Measurements from ENCODE around the gene C11orf97. TPM values are rescaled to one million over a fixed set of nuclear protein-coding genes. Genes with fewer than 3 reads are reported as not detected.

C11orf97 gene
- total RNA-seq, 1 donor from 2014 or later, result not detected

DNA sequence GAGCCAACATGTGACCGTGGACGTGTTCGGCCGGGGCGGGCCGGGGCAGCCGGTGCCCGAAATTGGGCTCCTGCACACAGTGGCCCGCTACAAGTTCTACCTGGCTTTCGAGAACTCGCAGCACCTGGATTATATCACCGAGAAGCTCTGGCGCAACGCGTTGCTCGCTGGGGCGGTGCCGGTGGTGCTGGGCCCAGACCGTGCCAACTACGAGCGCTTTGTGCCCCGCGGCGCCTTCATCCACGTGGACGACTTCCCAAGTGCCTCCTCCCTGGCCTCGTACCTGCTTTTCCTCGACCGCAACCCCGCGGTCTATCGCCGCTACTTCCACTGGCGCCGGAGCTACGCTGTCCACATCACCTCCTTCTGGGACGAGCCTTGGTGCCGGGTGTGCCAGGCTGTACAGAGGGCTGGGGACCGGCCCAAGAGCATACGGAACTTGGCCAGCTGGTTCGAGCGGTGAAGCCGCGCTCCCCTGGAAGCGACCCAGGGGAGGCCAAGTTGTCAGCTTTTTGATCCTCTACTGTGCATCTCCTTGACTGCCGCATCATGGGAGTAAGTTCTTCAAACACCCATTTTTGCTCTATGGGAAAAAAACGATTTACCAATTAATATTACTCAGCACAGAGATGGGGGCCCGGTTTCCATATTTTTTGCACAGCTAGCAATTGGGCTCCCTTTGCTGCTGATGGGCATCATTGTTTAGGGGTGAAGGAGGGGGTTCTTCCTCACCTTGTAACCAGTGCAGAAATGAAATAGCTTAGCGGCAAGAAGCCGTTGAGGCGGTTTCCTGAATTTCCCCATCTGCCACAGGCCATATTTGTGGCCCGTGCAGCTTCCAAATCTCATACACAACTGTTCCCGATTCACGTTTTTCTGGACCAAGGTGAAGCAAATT, 33.3 kb downstream of the C11orf97 start:
- no peaks in the 10 kb centered on the region for H3K9me3 ChIP-seq (ENCODE audit: insufficient read depth, low read depth, low read length)
- H3K27ac ChIP-seq (ENCODE audit: low read depth, low read length), result no peak overlapping the region
- H3K36me3 ChIP-seq (ENCODE audit: insufficient read depth, low read length), result no peaks in the 10 kb centered on the region
- peaks cover 44% of the 10 kb centered on the region for H4K20me1 ChIP-seq (ENCODE audit: insufficient read depth, low read length)
- peak overlapping the region; percentile 64 for H3K4me3 ChIP-seq (ENCODE audit: insufficient read depth, low read depth, low read length)
- H3K27me3 Mint-ChIP-seq (ENCODE audit: low read depth, unreplicated experiment), result peaks cover 9% of the 10 kb centered on the region
- H3K4me2 ChIP-seq (ENCODE audit: low read length), result peak overlapping the region; percentile 91
- no peaks in the 10 kb centered on the region for H3K27me3 ChIP-seq (ENCODE audit: insufficient read depth, low read length)
- H3K4me1 Mint-ChIP-seq (ENCODE audit: low read depth, unreplicated experiment), result peaks cover 7% of the 10 kb centered on the region
- H3K9ac ChIP-seq (ENCODE audit: low read length), result peak overlapping the region; percentile 90
- peaks cover 3% of the 10 kb centered on the region for H3K36me3 Mint-ChIP-seq (ENCODE audit: low read depth, unreplicated experiment)
- H2AFZ ChIP-seq (ENCODE audit: low read depth, low read length), result peak overlapping the region; percentile 99
- peak overlapping the region; percentile 47 for H3K27ac Mint-ChIP-seq (ENCODE audit: unreplicated experiment)
- H3K9me3 Mint-ChIP-seq (ENCODE audit: unreplicated experiment), result peaks cover 2% of the 10 kb centered on the region
- H3K4me1 ChIP-seq (ENCODE audit: insufficient read depth, low read length), result peaks cover 21% of the 10 kb centered on the region
- peak overlapping the region; percentile 79 for H3K4me3 Mint-ChIP-seq (ENCODE audit: unreplicated experiment)
- no peak for FAIRE-seq
- TF ChIP-seq, protein P1, sequence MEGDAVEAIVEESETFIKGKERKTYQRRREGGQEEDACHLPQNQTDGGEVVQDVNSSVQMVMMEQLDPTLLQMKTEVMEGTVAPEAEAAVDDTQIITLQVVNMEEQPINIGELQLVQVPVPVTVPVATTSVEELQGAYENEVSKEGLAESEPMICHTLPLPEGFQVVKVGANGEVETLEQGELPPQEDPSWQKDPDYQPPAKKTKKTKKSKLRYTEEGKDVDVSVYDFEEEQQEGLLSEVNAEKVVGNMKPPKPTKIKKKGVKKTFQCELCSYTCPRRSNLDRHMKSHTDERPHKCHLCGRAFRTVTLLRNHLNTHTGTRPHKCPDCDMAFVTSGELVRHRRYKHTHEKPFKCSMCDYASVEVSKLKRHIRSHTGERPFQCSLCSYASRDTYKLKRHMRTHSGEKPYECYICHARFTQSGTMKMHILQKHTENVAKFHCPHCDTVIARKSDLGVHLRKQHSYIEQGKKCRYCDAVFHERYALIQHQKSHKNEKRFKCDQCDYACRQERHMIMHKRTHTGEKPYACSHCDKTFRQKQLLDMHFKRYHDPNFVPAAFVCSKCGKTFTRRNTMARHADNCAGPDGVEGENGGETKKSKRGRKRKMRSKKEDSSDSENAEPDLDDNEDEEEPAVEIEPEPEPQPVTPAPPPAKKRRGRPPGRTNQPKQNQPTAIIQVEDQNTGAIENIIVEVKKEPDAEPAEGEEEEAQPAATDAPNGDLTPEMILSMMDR (IDR thresholded peaks at IDR 0.05; ENCODE audit: insufficient read depth, low read depth, low read length), result no peak
- no peak for TF ChIP-seq EZH2 (IDR thresholded peaks at IDR 0.05; ENCODE audit: insufficient read depth, low read length)
- H3K79me2 ChIP-seq (ENCODE audit: insufficient read depth, low read length), result peaks cover 29% of the 10 kb centered on the region
- no peak for DNase-seq (ENCODE audit: low read depth)

DNA sequence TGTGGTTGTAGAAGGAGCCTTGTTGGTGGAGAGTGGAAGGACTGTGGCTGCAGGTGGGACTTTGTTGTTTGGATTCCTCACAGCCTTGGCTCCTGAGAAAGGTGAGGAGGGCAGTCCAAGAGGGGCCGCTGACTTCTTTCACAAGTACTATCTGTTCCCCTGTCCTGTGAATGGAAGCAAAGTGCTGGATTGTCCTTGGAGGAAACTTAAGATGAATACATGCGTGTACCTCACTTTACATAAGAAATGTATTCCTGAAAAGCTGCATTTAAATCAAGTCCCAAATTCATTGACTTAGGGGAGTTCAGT, 33.9 kb downstream of the C11orf97 start:
- Histone ChIP-seq H4K20me1 (ENCODE audit: insufficient read depth, low read length) (peaks cover 44% of the 10 kb centered on the region), H3K27me3 (ENCODE audit: insufficient read depth, low read length) (no peaks in the 10 kb centered on the region), H3K4me2 (ENCODE audit: low read length) (peak overlapping the region; percentile 91), H3K4me1 (ENCODE audit: insufficient read depth, low read length) (peaks cover 21% of the 10 kb centered on the region), H3K36me3 (ENCODE audit: insufficient read depth, low read length) (no peaks in the 10 kb centered on the region), H3K4me3 (ENCODE audit: insufficient read depth, low read depth, low read length) (peak overlapping the region; percentile 64), H3K9me3 (ENCODE audit: insufficient read depth, low read depth, low read length) (no peaks in the 10 kb centered on the region), H2AFZ (ENCODE audit: low read depth, low read length) (no peak overlapping the region), H3K79me2 (ENCODE audit: insufficient read depth, low read length) (peaks cover 29% of the 10 kb centered on the region), H3K9ac (ENCODE audit: low read length) (no peak overlapping the region), H3K27ac (ENCODE audit: low read depth, low read length) (no peak overlapping the region)
- H3K36me3 Mint-ChIP-seq (ENCODE audit: low read depth, unreplicated experiment), result peaks cover 3% of the 10 kb centered on the region
- TF ChIP-seq, protein P1 (IDR thresholded peaks at IDR 0.05; ENCODE audit: insufficient read depth, low read depth, low read length), result no peak
- TF ChIP-seq EZH2 (IDR thresholded peaks at IDR 0.05; ENCODE audit: insufficient read depth, low read length), result no peak
- FAIRE-seq, result no peak
- peak overlapping the region; percentile 79 for H3K4me3 Mint-ChIP-seq (ENCODE audit: unreplicated experiment)
- H3K27me3 Mint-ChIP-seq (ENCODE audit: low read depth, unreplicated experiment), result peaks cover 8% of the 10 kb centered on the region
- H3K27ac Mint-ChIP-seq (ENCODE audit: unreplicated experiment), result no peak overlapping the region
- H3K9me3 Mint-ChIP-seq (ENCODE audit: unreplicated experiment), result peaks cover 2% of the 10 kb centered on the region
- no peak for DNase-seq (ENCODE audit: low read depth)
- H3K4me1 Mint-ChIP-seq (ENCODE audit: low read depth, unreplicated experiment), result peaks cover 7% of the 10 kb centered on the region

GRCh38 chr11:94546886-94547285, 34.6 kb downstream of the C11orf97 start:
- Histone ChIP-seq H3K36me3 (ENCODE audit: insufficient read depth, low read length) (no peaks in the 10 kb centered on the region), H3K27ac (ENCODE audit: low read depth, low read length) (no peak overlapping the region), H3K79me2 (ENCODE audit: insufficient read depth, low read length) (peaks cover 29% of the 10 kb centered on the region), H4K20me1 (ENCODE audit: insufficient read depth, low read length) (peaks cover 44% of the 10 kb centered on the region), H3K27me3 (ENCODE audit: insufficient read depth, low read length) (no peaks in the 10 kb centered on the region), H2AFZ (ENCODE audit: low read depth, low read length) (no peak overlapping the region), H3K9ac (ENCODE audit: low read length) (no peak overlapping the region), H3K4me3 (ENCODE audit: insufficient read depth, low read depth, low read length) (peak overlapping the region; percentile 21), H3K4me1 (ENCODE audit: insufficient read depth, low read length) (peaks cover 21% of the 10 kb centered on the region), H3K9me3 (ENCODE audit: insufficient read depth, low read depth, low read length) (no peaks in the 10 kb centered on the region), H3K4me2 (ENCODE audit: low read length) (peak overlapping the region; percentile 91)
- no peak overlapping the region for H3K27ac Mint-ChIP-seq (ENCODE audit: unreplicated experiment)
- peaks cover 3% of the 10 kb centered on the region for H3K36me3 Mint-ChIP-seq (ENCODE audit: low read depth, unreplicated experiment)
- peak overlapping the region; percentile 65 for H3K4me3 Mint-ChIP-seq (ENCODE audit: unreplicated experiment)
- TF ChIP-seq, protein P1 (IDR thresholded peaks at IDR 0.05; ENCODE audit: insufficient read depth, low read depth, low read length), result no peak
- no peak for TF ChIP-seq EZH2 (IDR thresholded peaks at IDR 0.05; ENCODE audit: insufficient read depth, low read length)
- FAIRE-seq, result no peak
- no peak for DNase-seq (ENCODE audit: low read depth)
- H3K4me1 Mint-ChIP-seq (ENCODE audit: low read depth, unreplicated experiment), result peaks cover 7% of the 10 kb centered on the region
- peaks cover 2% of the 10 kb centered on the region for H3K9me3 Mint-ChIP-seq (ENCODE audit: unreplicated experiment)
- H3K27me3 Mint-ChIP-seq (ENCODE audit: low read depth, unreplicated experiment), result peaks cover under 1% of the 10 kb centered on the region

All from astrocyte (in vitro differentiated cells and primary cell).